Activated naive CD4-positive, alpha-beta T cell treated with anti-CD3 and anti-CD28 coated beads, Interleukin-2, amount 50 U/mL, for 72 hours (primary cell): ENCODE data around the gene CCM2L. TPM values are rescaled to one million over a fixed set of nuclear protein-coding genes. Genes with fewer than 3 reads are reported as not detected.

Source experiments
- ATAC-seq, 2 donors: fragments of 150-1000 bp; cut with Tn5 transposase; 2 replicates each; pipeline ENCODE4 v1.10.0; 2021; ENCODE audit warnings: mild to moderate bottlenecking in 2 of 2, moderate library complexity in 2 of 2
- DNase-seq, 2 donors: peaks; one replicate each; pipeline ENCODE4 v3.0.0; 2021 to 2022; ENCODE audit warnings: low spot score in 2 of 2
- H3K27ac Mint-ChIP-seq, 2 donors: one replicate each; pipeline ENCODE4 v1.8.0; 2022; ENCODE audit warnings: mild to moderate bottlenecking in 2 of 2, mixed read lengths in 2 of 2
- H3K36me3 Mint-ChIP-seq, 2 donors: one replicate each; pipeline ENCODE4 v1.8.0; 2022; ENCODE audit warnings: mixed read lengths in 2 of 2
- H3K9me3 Mint-ChIP-seq, 2 donors: one replicate each; pipeline ENCODE4 v1.8.0; 2022; ENCODE audit warnings: mixed read lengths in 2 of 2
- total RNA-seq, 2 donors: library from RNA; stranded (reverse); gene quantifications; one replicate each; pipeline ENCODE4 v1.2.3, GENCODE V29; 2022

Gene CCM2L
- total RNA-seq, 2 donors from 2014 or later: not detected

GRCh38 chr20:32036252-32036651 is 26.0 kb downstream of the CCM2L start:
- no peak for ATAC-seq
- Mint-ChIP-seq H3K27ac (no peak overlapping the region), H3K36me3 (no peaks in the 10 kb centered on the region), H3K9me3 (no peaks in the 10 kb centered on the region)
- DNase-seq: no peak

- Mint-ChIP-seq H3K36me3 (no peaks in the 10 kb centered on the region), H3K27ac (no peak overlapping the region), H3K9me3 (no peaks in the 10 kb centered on the region)
- DNase-seq (no peak), ATAC-seq (no peak)
Measured at GRCh38 chr20:32036716-32037485, 26.7 kb downstream of the CCM2L start.

GRCh38 chr20:32037929-32038328 is 27.7 kb downstream of the CCM2L start:
- no peak for DNase-seq
- no peaks in the 10 kb centered on the region for H3K9me3 Mint-ChIP-seq
- H3K36me3 Mint-ChIP-seq: no peaks in the 10 kb centered on the region
- no peak overlapping the region for H3K27ac Mint-ChIP-seq
- no peak for ATAC-seq

GRCh38 chr20:32040142-32040953 is 30.1 kb downstream of the CCM2L start:
- peak overlapping the region in 1 of 2 donors; percentile 87 for H3K27ac Mint-ChIP-seq

GRCh38 chr20:32045999-32046398 is 35.8 kb downstream of the CCM2L start:
- no peaks in the 10 kb centered on the region for H3K9me3 Mint-ChIP-seq
- no peak for DNase-seq
- H3K36me3 Mint-ChIP-seq: no peaks in the 10 kb centered on the region
- H3K27ac Mint-ChIP-seq: no peak overlapping the region
- no peak for ATAC-seq

More at GRCh38 chr20:32040142-32040953, 30.1 kb downstream of the CCM2L start:
- no peak for ATAC-seq
- DNase-seq: no peak
- no peaks in the 10 kb centered on the region for H3K9me3 Mint-ChIP-seq
- no peaks in the 10 kb centered on the region for H3K36me3 Mint-ChIP-seq

- peaks cover 0 to 10% of the 10 kb centered on the region in 2 donors for H3K36me3 Mint-ChIP-seq
Measured at GRCh38 chr20:32050324-32050841, 40.1 kb downstream of the CCM2L start.

GRCh38 chr20:32050851-32051556 is 40.8 kb downstream of the CCM2L start:
- no peak for DNase-seq
- ATAC-seq: no peak
- Mint-ChIP-seq H3K36me3 (peaks cover 0 to 10% of the 10 kb centered on the region in 2 donors), H3K27ac (no peak overlapping the region), H3K9me3 (no peaks in the 10 kb centered on the region)

More at GRCh38 chr20:32050324-32050841, 40.1 kb downstream of the CCM2L start:
- Mint-ChIP-seq H3K9me3 (no peaks in the 10 kb centered on the region), H3K27ac (no peak overlapping the region)
- ATAC-seq (no peak), DNase-seq (no peak)

- ATAC-seq (no peak), DNase-seq (no peak)
- H3K36me3 Mint-ChIP-seq: peaks cover 0 to 10% of the 10 kb centered on the region in 2 donors
- H3K27ac Mint-ChIP-seq: no peak overlapping the region
- no peaks in the 10 kb centered on the region for H3K9me3 Mint-ChIP-seq
Measured at GRCh38 chr20:32051720-32052089, 41.5 kb downstream of the CCM2L start.

- no peak for DNase-seq
- no peaks in the 10 kb centered on the region for H3K9me3 Mint-ChIP-seq
- no peak within 1 kb of the TSS for H3K27ac Mint-ChIP-seq
- peak; percentile 18 to 51 for ATAC-seq
- peaks cover 0 to 10% of the 10 kb centered on the region in 2 donors for H3K36me3 Mint-ChIP-seq
Measured at GRCh38 chr20:32052090-32052777, 42.0 kb downstream of the CCM2L start, which contains the start of gene HCK. TSS of gene HCK (plus strand) at chr20:32052242.

- DNase-seq (no peak), ATAC-seq (no peak)
Measured at GRCh38 chr20:32052778-32053362, 42.6 kb downstream of the CCM2L start.

GRCh38 chr20:32053648-32054047 is 43.4 kb downstream of the CCM2L start:
- H3K27ac Mint-ChIP-seq: no peak overlapping the region
- H3K36me3 Mint-ChIP-seq: peaks cover 0 to 10% of the 10 kb centered on the region in 2 donors
- DNase-seq: no peak
- no peak for ATAC-seq
- H3K9me3 Mint-ChIP-seq: no peaks in the 10 kb centered on the region

More at GRCh38 chr20:32052778-32053362, 42.6 kb downstream of the CCM2L start:
- no peak overlapping the region for H3K27ac Mint-ChIP-seq
- peaks cover 0 to 10% of the 10 kb centered on the region in 2 donors for H3K36me3 Mint-ChIP-seq
- H3K9me3 Mint-ChIP-seq: no peaks in the 10 kb centered on the region

- Mint-ChIP-seq H3K27ac (no peak overlapping the region), H3K36me3 (peaks cover 0 to 3% of the 10 kb centered on the region in 2 donors), H3K9me3 (no peaks in the 10 kb centered on the region)
- no peak for ATAC-seq
- no peak for DNase-seq
Measured at GRCh38 chr20:32056708-32057483, 46.7 kb downstream of the CCM2L start.

GRCh38 chr20:32057656-32058184 is 47.5 kb downstream of the CCM2L start:
- ATAC-seq (no peak), DNase-seq (no peak)
- Mint-ChIP-seq H3K9me3 (no peaks in the 10 kb centered on the region), H3K36me3 (no peaks in the 10 kb centered on the region), H3K27ac (no peak overlapping the region)

GRCh38 chr20:32059189-32059588 is 49.0 kb downstream of the CCM2L start:
- H3K36me3 Mint-ChIP-seq: no peaks in the 10 kb centered on the region
- H3K27ac Mint-ChIP-seq: peak overlapping the region in 1 of 2 donors; percentile 9
- H3K9me3 Mint-ChIP-seq: no peaks in the 10 kb centered on the region
- no peak for DNase-seq
- no peak for ATAC-seq

- DNase-seq (no peak), ATAC-seq (peak in 1 of 2 donors; percentile 38)
- H3K36me3 Mint-ChIP-seq: no peaks in the 10 kb centered on the region
- H3K9me3 Mint-ChIP-seq: no peaks in the 10 kb centered on the region
- peak overlapping the region in 1 of 2 donors; percentile 26 for H3K27ac Mint-ChIP-seq
Measured at GRCh38 chr20:32062776-32063170, 52.5 kb downstream of the CCM2L start.
